ENCODE results near the gene QRFP.

QRFP gene

GRCh38 chr9:130891688-130892476 is 4.7 kb downstream of the QRFP start:
- DNase-seq = peak in 13 of 51 donors; percentile 9 to 52 (median 30)

GRCh38 chr9:130890870-130891687 is 5.5 kb downstream of the QRFP start:
- DNase-seq = no peak

- DNase-seq = no peak
Measured at GRCh38 chr9:130890124-130890523, 6.5 kb downstream of the QRFP start.

GRCh38 chr9:130888146-130888885 is 8.3 kb downstream of the QRFP start:
- no peak for DNase-seq

GRCh38 chr9:130887494-130888144 is 9.0 kb downstream of the QRFP start:
- no peak for DNase-seq

GRCh38 chr9:130886981-130887380 is 9.6 kb downstream of the QRFP start:
- DNase-seq = no peak

GRCh38 chr9:130885484-130886375 is 10.9 kb downstream of the QRFP start:
- DNase-seq = no peak

- DNase-seq = peak in 33 of 51 donors; percentile 12 to 76 (median 47)
Measured at GRCh38 chr9:130884542-130885483, 11.8 kb downstream of the QRFP start.

GRCh38 chr9:130884111-130884531 is 12.5 kb downstream of the QRFP start:
- no peak for DNase-seq

GRCh38 chr9:130883479-130883878 is 13.1 kb downstream of the QRFP start:
- no peak for DNase-seq

- no peak for DNase-seq
Measured at GRCh38 chr9:130882696-130883225, 13.9 kb downstream of the QRFP start.

GRCh38 chr9:130881516-130881915 is 15.1 kb downstream of the QRFP start:
- DNase-seq = no peak

GRCh38 chr9:130880599-130881220 is 15.9 kb downstream of the QRFP start:
- DNase-seq = no peak

- DNase-seq = no peak
Measured at GRCh38 chr9:130879863-130880411, 16.7 kb downstream of the QRFP start.

GRCh38 chr9:130878295-130878694 is 18.3 kb downstream of the QRFP start:
- DNase-seq = no peak

- DNase-seq = no peak
Measured at GRCh38 chr9:130877300-130877699, 19.3 kb downstream of the QRFP start.

GRCh38 chr9:130874783-130875182 is 21.8 kb downstream of the QRFP start:
- no peak for DNase-seq

GRCh38 chr9:130873966-130874365 is 22.6 kb downstream of the QRFP start:
- no peak for DNase-seq
